Naive B cell (primary cell): ENCODE results near the gene SART3. TPM values are rescaled to one million over a fixed set of nuclear protein-coding genes. Genes with fewer than 3 reads are reported as not detected.

Experiments used
- ATAC-seq, 2 donors: fragments of 150-1000 bp; cut with Tn5 transposase; 2 replicates each; pipeline ENCODE4 v1.10.0; 2021; ENCODE audit warnings: low read depth in 2 of 2, mild to moderate bottlenecking in 2 of 2, moderate library complexity in 2 of 2
- DNase-seq: peaks from one replicate; pipeline ENCODE4 v3.0.0; 2022
- H3K27ac Mint-ChIP-seq, 6 donors: one replicate each; pipeline ENCODE4 v1.8.0; 2020 to 2022; ENCODE audit warnings: mild to moderate bottlenecking in 6 of 6, mixed read lengths in 6 of 6, moderate library complexity in 5 of 6, inconsistent platforms in 2 of 6
- H3K27me3 Mint-ChIP-seq, 3 donors: one replicate each; pipeline ENCODE4 v1.8.0; 2021 to 2022; ENCODE audit warnings: mixed read lengths in 3 of 3, mild to moderate bottlenecking in 1 of 3
- H3K36me3 Mint-ChIP-seq, 2 donors: one replicate each; pipeline ENCODE4 v1.8.0; 2020 to 2022; ENCODE audit warnings: mixed read lengths in 2 of 2, inconsistent platforms in 1 of 2, mild to moderate bottlenecking in 1 of 2
- H3K4me1 Mint-ChIP-seq, 3 donors: one replicate each; pipeline ENCODE4 v1.8.0; 2020 to 2022; ENCODE audit warnings: mixed read lengths in 3 of 3, inconsistent platforms in 1 of 3, mild to moderate bottlenecking in 1 of 3, moderate library complexity in 1 of 3
- H3K4me3 Mint-ChIP-seq, 8 donors: one replicate each; pipeline ENCODE4 v1.8.0; 2020 to 2022; ENCODE audit warnings: mild to moderate bottlenecking in 8 of 8, mixed read lengths in 8 of 8, moderate library complexity in 8 of 8, inconsistent platforms in 2 of 8
- H3K9me3 Mint-ChIP-seq, 7 donors: one replicate each; pipeline ENCODE4 v1.8.0; 2020 to 2022; ENCODE audit warnings: mixed read lengths in 7 of 7, mild to moderate bottlenecking in 5 of 7, inconsistent platforms in 2 of 7, moderate library complexity in 1 of 7
- polyA plus RNA-seq, 6 donors: library from polyadenylated mRNA; unstranded; fragments of 300-500 nt; fragmentation: Illumina TruSeq; gene quantifications; one replicate each; pipeline ENCODE4 v1.2.3, GENCODE V29; 2021; ENCODE audit warnings: low read depth in 6 of 6

SART3 gene
- polyA plus RNA-seq, 6 donors from 2014 or later, result 24.7 to 57.9 (median 36.4) TPM

- Mint-ChIP-seq H3K4me1 (peaks cover 0 to 11% (median 2%) of the 10 kb centered on the region in 3 donors), H3K36me3 (no peaks in the 10 kb centered on the region), H3K27me3 (peaks cover 4 to 17% (median 13%) of the 10 kb centered on the region in 3 donors), H3K4me3 (no peak overlapping the region), H3K9me3 (no peaks in the 10 kb centered on the region), H3K27ac (peak overlapping the region in 4 of 6 donors; percentile 72 to 95 (median 72))
- DNase-seq, result no peak
- no peak for ATAC-seq
Observed at GRCh38 chr12:108602976-108603704, 42.2 kb upstream of the SART3 start.

GRCh38 chr12:108602209-108602705 is 41.3 kb upstream of the SART3 start:
- H3K9me3 Mint-ChIP-seq, result no peaks in the 10 kb centered on the region
- H3K4me3 Mint-ChIP-seq, result no peak overlapping the region
- no peak for DNase-seq
- no peaks in the 10 kb centered on the region for H3K36me3 Mint-ChIP-seq
- peaks cover 0 to 20% (median 5%) of the 10 kb centered on the region in 3 donors for H3K27me3 Mint-ChIP-seq
- ATAC-seq, result no peak
- H3K27ac Mint-ChIP-seq, result peak overlapping the region in 1 of 6 donors; percentile 65
- peaks cover 2 to 16% (median 8%) of the 10 kb centered on the region in 3 donors for H3K4me1 Mint-ChIP-seq

- Mint-ChIP-seq H3K4me1 (peaks cover 1 to 13% (median 9%) of the 10 kb centered on the region in 3 donors), H3K4me3 (no peak overlapping the region), H3K27ac (no peak overlapping the region), H3K27me3 (peaks cover 0 to 22% (median 0%) of the 10 kb centered on the region in 3 donors), H3K36me3 (no peaks in the 10 kb centered on the region), H3K9me3 (no peaks in the 10 kb centered on the region)
- ATAC-seq (no peak), DNase-seq (no peak)
Observed at GRCh38 chr12:108600702-108601007, 39.7 kb upstream of the SART3 start.

DNA sequence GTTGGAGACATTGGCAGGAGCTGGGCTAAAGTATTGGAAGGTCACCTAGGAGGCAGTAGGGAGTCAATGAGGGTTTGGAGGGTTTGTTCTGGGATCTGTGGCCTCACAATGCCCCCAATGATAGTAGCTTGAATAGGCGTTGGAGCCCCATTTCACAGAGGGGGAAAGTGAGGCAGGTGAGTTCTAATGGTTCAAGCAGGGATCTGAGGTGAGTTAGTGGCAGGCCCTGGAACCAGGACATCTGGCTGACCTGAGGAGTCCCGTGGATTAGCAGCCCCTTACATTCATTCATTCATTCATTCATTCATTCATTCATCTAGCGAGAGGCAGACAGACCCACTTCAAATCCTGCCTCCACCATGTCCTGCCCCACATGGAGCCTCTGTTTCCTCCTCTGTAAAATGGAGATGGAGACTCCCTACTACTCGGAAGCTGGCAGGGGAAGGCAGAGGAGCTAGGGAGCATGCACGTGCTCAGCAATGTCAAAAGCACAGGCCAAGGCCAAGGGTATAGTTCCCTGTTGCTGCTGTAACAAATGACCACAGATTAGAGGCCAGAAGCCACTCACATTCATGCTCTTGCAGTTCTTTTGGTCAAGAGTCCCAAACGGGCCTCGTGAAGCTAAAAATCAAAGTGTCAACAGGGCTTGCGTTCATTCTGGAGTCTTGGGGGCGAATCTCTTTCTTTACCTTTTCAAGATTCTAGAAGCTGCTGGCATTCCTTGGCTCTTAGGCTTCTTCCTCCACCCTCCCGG is 39.2 kb upstream of the SART3 start:
- Mint-ChIP-seq H3K27ac (no peak overlapping the region), H3K36me3 (no peaks in the 10 kb centered on the region), H3K4me3 (no peak overlapping the region), H3K4me1 (peaks cover 0 to 12% (median 9%) of the 10 kb centered on the region in 3 donors), H3K9me3 (no peaks in the 10 kb centered on the region), H3K27me3 (peaks cover 0 to 22% (median 0%) of the 10 kb centered on the region in 3 donors)
- DNase-seq (no peak), ATAC-seq (no peak)

DNA sequence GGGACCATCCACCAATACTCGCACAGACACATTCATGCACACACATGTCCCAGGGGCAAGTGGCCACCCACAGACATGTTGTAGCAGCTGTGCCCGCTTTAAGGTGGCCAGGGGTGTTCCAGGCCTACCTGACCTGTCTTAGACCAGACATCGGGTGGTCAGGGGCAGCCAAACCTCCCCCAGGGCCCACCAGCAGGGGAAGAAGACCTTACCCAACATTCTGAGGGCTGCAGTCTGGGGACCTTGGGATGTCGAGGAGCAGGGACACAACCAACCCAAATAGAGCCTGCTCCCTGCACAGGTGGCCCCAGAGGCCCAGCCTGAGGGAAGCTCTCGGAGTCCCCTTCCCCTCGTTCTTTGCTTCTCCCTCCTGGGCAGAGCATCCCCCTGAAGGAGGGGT is 38.6 kb upstream of the SART3 start:
- Mint-ChIP-seq H3K27ac (no peak overlapping the region), H3K27me3 (peaks cover 0 to 22% (median 0%) of the 10 kb centered on the region in 3 donors), H3K4me1 (peaks cover 0 to 12% (median 9%) of the 10 kb centered on the region in 3 donors), H3K4me3 (no peak overlapping the region), H3K36me3 (no peaks in the 10 kb centered on the region), H3K9me3 (no peaks in the 10 kb centered on the region)
- ATAC-seq (no peak), DNase-seq (no peak)

DNA sequence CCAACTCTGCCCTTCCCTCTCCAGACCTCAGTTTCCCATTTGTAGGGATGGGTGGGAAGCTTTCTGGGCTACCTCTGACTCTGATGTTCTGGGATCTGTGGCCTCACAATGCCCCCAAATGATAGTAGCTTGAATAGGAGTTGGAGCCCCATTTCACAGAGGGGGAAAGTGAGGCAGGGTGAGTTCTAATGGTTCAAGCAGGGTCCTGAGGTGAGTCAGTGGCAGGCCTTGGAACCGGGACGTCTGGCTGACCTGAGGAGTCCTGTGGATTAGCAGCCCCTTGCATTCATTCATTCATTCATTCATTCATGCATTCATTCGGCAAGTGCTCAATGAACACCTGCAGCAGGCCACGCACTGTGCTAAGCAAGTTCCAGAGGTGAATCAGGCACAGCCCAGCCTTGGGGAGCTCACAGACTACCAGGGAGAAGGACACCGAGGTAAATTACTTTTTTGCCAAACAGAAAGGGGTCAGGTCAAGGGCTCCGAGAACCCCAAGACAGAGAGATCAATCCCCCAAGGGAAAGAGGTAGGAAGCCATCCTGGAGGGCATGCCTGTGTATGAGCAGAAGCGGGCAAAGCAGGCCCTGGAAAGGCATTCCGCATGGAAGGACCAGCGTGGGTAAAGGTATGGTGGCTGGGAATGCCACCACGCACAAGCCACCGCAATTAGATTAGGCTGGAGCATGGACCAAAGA is 37.7 kb upstream of the SART3 start:
- Mint-ChIP-seq H3K36me3 (no peaks in the 10 kb centered on the region), H3K27me3 (peaks cover 0 to 17% (median 0%) of the 10 kb centered on the region in 3 donors), H3K4me3 (no peak overlapping the region), H3K27ac (peak overlapping the region in 1 of 6 donors; percentile 85), H3K4me1 (peaks cover 0 to 9% (median 7%) of the 10 kb centered on the region in 3 donors), H3K9me3 (no peaks in the 10 kb centered on the region)
- DNase-seq (no peak), ATAC-seq (no peak)

- Mint-ChIP-seq H3K36me3 (no peaks in the 10 kb centered on the region), H3K4me1 (peaks cover 0 to 9% (median 5%) of the 10 kb centered on the region in 3 donors), H3K4me3 (no peak within 1 kb of the TSS), H3K9me3 (no peaks in the 10 kb centered on the region), H3K27me3 (peaks cover 0 to 14% (median 0%) of the 10 kb centered on the region in 3 donors), H3K27ac (peak within 1 kb of the TSS in 3 of 6 donors; percentile 53 to 85 (median 69))
- DNase-seq (no peak), ATAC-seq (no peak)
Observed at GRCh38 chr12:108597559-108598471, 36.8 kb upstream of the SART3 start, which contains the start of gene TMEM119. Gene TMEM119 (minus strand): TSS chr12:108598084. CDS start chr12:108592383, 5,701 bp downstream.

DNA sequence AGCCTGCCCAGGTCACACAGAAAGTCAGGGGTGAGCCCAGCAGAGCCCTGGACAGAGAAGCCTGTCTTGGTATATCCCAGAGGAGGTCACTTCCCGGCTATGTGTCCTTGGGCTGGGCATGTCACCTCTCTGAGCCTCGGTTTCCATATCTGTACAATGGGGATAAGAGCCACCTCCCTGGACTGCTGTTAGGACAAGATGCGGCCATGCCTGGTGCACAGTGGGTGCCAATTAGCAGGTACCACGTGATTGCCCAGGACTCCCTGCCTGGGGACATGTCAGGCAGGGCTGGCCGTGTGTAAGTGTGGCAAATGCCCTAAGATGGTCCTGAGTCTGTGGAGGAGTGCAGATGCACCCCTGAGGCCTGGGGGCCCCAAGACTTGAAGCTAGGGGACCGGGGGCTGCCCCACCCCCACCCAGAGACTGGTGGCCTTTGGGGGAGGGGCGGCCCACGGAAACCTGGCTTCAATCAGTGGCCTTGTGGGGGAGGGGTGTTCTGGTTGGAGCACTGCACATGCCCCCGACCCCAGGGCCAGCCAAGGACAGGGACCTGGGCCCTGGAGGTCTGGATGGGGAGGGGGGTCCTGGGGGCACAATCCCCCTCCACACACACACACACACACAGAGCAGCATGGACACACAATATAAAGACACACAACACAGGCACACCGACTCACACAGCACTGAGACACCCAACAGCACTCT is 36.0 kb upstream of the SART3 start:
- peak overlapping the region in 4 of 6 donors; percentile 25 to 85 (median 67) for H3K27ac Mint-ChIP-seq
- no peak for ATAC-seq

DNA sequence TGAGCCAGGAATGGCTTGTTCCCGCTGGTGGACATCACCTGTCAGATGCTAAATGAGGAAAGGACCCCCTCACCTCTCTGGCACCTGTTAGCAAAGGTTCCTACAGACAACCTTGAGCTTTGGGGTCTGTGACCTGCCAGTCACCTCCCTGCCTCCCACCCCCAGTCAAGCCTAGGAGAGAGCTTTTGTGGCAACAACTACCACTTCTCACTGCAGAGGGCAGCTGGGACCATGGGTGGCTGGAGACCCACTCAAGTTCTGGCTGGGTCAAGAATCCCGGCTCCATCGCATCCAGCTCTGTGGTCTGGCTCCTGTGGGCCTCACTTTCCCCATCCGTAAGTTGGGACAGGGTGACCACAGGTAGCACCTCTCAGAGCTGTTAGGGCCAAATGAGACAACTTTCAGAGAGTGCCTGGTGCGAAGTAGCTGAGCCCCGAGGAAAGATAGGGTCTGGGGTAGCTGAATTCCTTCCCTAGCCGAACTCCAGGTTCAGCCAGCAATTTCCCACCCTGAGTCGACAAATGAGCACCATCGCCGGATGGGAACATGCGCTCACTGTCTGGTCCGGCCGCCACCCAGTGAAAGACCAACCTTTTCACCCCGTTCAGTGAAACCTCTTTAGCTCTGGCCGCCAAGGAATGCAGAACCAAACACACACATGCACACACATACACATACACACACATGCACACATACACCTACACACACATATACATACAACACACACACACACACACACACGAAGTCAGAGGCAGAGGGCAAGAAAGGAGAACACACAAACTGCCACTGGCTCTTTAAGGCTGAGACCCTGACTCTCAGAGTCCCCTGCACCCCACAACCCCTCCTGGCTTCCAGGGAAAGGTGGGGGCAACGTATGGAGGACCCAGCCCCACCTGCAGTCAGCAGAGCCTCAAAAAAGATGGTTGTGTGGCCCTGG is 35.0 kb upstream of the SART3 start:
- H3K9me3 Mint-ChIP-seq, result no peaks in the 10 kb centered on the region
- DNase-seq, result no peak
- H3K4me3 Mint-ChIP-seq, result no peak overlapping the region
- H3K36me3 Mint-ChIP-seq, result no peaks in the 10 kb centered on the region
- ATAC-seq, result no peak
- peaks cover 0 to 14% (median 0%) of the 10 kb centered on the region in 3 donors for H3K27me3 Mint-ChIP-seq
- H3K27ac Mint-ChIP-seq, result no peak overlapping the region
- H3K4me1 Mint-ChIP-seq, result peaks cover 0 to 9% (median 5%) of the 10 kb centered on the region in 3 donors

More for the DNA sequence above, 36.0 kb upstream of the SART3 start:
- Mint-ChIP-seq H3K4me3 (no peak overlapping the region), H3K9me3 (no peaks in the 10 kb centered on the region), H3K36me3 (no peaks in the 10 kb centered on the region), H3K27me3 (peaks cover 0 to 14% (median 0%) of the 10 kb centered on the region in 3 donors), H3K4me1 (peaks cover 0 to 9% (median 5%) of the 10 kb centered on the region in 3 donors)
- no peak for DNase-seq

- H3K4me3 Mint-ChIP-seq, result no peak overlapping the region
- no peaks in the 10 kb centered on the region for H3K36me3 Mint-ChIP-seq
- H3K27me3 Mint-ChIP-seq, result peaks cover 0 to 14% (median 0%) of the 10 kb centered on the region in 3 donors
- ATAC-seq, result no peak
- no peaks in the 10 kb centered on the region for H3K9me3 Mint-ChIP-seq
- no peak overlapping the region for H3K27ac Mint-ChIP-seq
- no peak for DNase-seq
- peaks cover 0 to 9% (median 5%) of the 10 kb centered on the region in 3 donors for H3K4me1 Mint-ChIP-seq
Observed at GRCh38 chr12:108594960-108595710, 34.2 kb upstream of the SART3 start.
